ENCODE measurements around the gene ITGB3. TPM values are rescaled to one million over a fixed set of nuclear protein-coding genes. Genes with fewer than 3 reads are reported as not detected.
A peak's percentile ranks its signal among the peaks of the same experiment; 100 is the strongest.

Gene ITGB3
- total and polyA plus RNA-seq, 10 donors, result 0.30 to 56.0 (median 31.1) TPM

DNA sequence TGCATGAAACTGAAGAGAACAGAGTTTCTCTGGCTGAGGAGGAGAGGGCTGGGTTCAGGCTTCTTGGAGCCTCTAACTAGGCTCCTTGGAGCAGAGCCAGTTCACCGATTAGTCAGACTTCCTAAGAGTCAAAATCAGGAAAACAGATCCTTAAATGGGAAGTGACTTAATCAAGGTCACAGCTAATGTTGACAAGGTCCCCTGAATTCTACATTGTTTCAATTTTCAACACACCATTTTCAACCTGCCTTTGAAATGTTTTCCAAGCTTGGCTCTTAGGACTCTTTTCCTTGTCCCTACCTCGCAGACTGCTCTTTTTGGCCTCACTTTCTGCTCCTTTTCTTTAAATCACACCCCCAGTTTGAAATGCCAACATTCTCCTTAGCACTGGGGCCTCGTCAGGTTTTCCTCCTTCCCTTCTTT is 28.2 kb upstream of the ITGB3 start:
- Histone ChIP-seq H3K9me3 (peaks cover 0 to 8% (median 6%) of the 10 kb centered on the region in 8 donors), H3K36me3 (no peaks in the 10 kb centered on the region), H3K4me3 (no peak overlapping the region), H3K27ac (peak overlapping the region; percentile 46 to 83 (median 80)), H3K27me3 (replicated peaks in 1 of 7) (no peaks in the 10 kb centered on the region), H3K4me1 (peaks cover 11 to 69% (median 43%) of the 10 kb centered on the region in 6 donors)
- DNase-seq, result no peak
- WGBS, 5 donors, result 38 to 57% (median 39%) methylated on average over 3 of the region's 3 CpGs
- TF ChIP-seq, protein P1, sequence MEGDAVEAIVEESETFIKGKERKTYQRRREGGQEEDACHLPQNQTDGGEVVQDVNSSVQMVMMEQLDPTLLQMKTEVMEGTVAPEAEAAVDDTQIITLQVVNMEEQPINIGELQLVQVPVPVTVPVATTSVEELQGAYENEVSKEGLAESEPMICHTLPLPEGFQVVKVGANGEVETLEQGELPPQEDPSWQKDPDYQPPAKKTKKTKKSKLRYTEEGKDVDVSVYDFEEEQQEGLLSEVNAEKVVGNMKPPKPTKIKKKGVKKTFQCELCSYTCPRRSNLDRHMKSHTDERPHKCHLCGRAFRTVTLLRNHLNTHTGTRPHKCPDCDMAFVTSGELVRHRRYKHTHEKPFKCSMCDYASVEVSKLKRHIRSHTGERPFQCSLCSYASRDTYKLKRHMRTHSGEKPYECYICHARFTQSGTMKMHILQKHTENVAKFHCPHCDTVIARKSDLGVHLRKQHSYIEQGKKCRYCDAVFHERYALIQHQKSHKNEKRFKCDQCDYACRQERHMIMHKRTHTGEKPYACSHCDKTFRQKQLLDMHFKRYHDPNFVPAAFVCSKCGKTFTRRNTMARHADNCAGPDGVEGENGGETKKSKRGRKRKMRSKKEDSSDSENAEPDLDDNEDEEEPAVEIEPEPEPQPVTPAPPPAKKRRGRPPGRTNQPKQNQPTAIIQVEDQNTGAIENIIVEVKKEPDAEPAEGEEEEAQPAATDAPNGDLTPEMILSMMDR (IDR thresholded peaks at IDR 0.05 in 8 of 11, conservative IDR thresholded peaks at IDR 0.05 in 3 of 11), result no peak
- TF ChIP-seq POLR2A (IDR thresholded peaks at IDR 0.05) (no peak), POLR2AphosphoS5 (IDR thresholded peaks at IDR 0.05) (peak in 1 of 3 donors; percentile 61)
- intact Hi-C loops (cut with DNase I; ENCODE audit: low total_unique reads), result loop anchor here (10.0 kb wide), 1 partner anchor 389 kb away; no protein-coding TSS in a partner anchor

DNA sequence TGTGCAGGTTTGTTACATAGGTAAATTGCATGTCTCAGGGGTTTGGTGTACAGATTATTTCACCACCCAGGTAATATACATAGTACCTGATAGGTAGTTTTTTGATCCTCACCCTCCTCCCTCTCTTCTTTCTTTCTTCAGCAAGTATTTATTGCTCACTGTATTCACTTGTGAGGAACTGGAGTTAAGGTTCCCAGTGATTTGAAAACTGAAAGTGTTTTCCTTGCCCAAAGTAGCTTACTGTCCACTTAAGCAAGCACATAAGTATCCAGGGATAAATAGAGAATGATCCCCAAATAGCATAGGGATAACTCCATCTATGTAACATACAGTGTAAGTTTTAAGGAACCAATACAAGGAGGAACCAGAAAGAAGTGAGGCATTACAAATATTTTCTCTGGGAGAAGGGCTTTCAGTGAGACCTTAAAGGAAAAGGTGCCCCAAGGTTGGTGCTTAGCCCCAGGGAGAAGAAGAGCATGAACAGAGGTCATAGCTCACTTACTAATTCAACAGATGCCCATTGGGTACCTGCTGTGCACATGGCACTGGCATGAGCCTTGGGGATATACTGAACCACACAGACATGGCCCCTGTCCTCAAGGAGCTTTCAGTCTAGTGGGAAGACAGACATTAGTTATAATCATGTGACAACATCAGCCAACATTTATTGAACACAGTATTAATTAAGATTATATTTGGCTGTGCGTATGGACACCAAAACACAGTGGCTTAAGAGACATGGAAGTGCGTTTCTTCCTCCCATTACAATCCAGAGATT is 27.5 kb upstream of the ITGB3 start:
- H3K4me3 ChIP-seq, result no peak overlapping the region
- H3K27me3 ChIP-seq (replicated peaks in 1 of 7), result no peaks in the 10 kb centered on the region
- peaks cover 0 to 8% (median 6%) of the 10 kb centered on the region in 8 donors for H3K9me3 ChIP-seq
- peaks cover 17 to 69% (median 44%) of the 10 kb centered on the region in 6 donors for H3K4me1 ChIP-seq
- peak overlapping the region; percentile 46 to 83 (median 80) for H3K27ac ChIP-seq
- DNase-seq, result no peak
- H3K36me3 ChIP-seq, result no peaks in the 10 kb centered on the region
- intact Hi-C loops (cut with DNase I; ENCODE audit: low total_unique reads), result loop anchor here (10.0 kb wide), 1 partner anchor 389 kb away; no protein-coding TSS in a partner anchor
- TF ChIP-seq POLR2A (IDR thresholded peaks at IDR 0.05), result no peak
- no peak for TF ChIP-seq POLR2AphosphoS5 (IDR thresholded peaks at IDR 0.05)
- TF ChIP-seq, protein P1 (IDR thresholded peaks at IDR 0.05 in 8 of 11, conservative IDR thresholded peaks at IDR 0.05 in 3 of 11), result no peak
- WGBS, 5 donors, result 90 to 100% (median 93%) methylated on average over 2 of the region's 2 CpGs

DNA sequence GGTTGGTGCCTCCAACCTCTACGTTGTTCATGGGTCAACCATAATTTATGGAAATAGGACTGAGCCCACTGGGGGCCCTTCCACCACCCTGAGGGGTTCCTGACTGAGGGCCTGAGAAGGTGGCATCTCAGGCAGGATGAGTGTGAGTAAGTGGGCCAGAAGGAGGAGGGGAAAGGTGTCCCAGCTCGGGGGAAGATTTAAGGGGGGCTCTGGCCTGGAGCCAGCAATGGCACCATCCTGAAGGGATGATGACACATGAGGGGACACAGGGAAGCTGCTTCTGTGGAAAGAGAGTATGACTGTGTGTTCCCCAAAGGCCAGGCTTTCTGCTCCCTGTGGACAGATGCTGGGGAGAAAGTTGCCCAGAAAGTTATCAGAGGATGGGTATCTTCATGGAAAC is 25.8 kb upstream of the ITGB3 start:
- 81 to 95% (median 88%) methylated on average over 2 of the region's 2 CpGs for WGBS, 5 donors
- Histone ChIP-seq H3K4me3 (no peak overlapping the region), H3K9me3 (peaks cover 0 to 8% (median 6%) of the 10 kb centered on the region in 8 donors), H3K27me3 (replicated peaks in 1 of 7) (no peaks in the 10 kb centered on the region), H3K4me1 (peaks cover 19 to 57% (median 41%) of the 10 kb centered on the region in 6 donors), H3K36me3 (no peaks in the 10 kb centered on the region), H3K27ac (no peak overlapping the region)
- no peak for TF ChIP-seq POLR2AphosphoS5 (IDR thresholded peaks at IDR 0.05)
- TF ChIP-seq, protein P1 (IDR thresholded peaks at IDR 0.05 in 8 of 11, conservative IDR thresholded peaks at IDR 0.05 in 3 of 11), result no peak
- TF ChIP-seq POLR2A (IDR thresholded peaks at IDR 0.05), result no peak
- no peak for DNase-seq
- intact Hi-C loops (cut with DNase I; ENCODE audit: low total_unique reads), result loop anchor here (10.0 kb wide), 1 partner anchor 387 kb away; no protein-coding TSS in a partner anchor

All from spleen (tissue), 11 donors.